DMS 273 treated with DMSO at 0.1 percent for 48 hours (cell line): Measurements from ENCODE around the gene TKT.

Experiments
- DNase-seq: peaks from one replicate; lab custom pipeline; 2025; lab: John Stamatoyannopoulos, UW

TKT gene

DNA sequence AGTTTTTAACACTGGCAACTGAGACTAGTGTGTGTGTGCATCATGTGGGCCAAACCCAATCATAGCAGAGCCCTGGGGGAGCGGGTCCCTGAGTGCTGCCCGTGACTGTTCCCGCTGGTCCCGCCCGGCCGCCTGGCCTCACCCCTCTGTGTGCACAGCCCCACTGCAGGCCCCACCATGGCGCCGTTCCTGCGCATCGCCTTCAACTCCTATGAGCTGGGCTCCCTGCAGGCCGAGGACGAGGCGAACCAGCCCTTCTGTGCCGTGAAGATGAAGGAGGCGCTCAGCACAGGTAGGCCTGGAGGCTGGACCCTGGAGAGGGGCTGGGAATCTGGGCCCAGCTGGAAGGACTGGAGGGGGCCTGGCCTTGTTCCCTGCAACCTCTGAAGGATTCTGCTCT lies 77.6 kb downstream of the TKT start:
- DNase-seq, result no peak

DNA sequence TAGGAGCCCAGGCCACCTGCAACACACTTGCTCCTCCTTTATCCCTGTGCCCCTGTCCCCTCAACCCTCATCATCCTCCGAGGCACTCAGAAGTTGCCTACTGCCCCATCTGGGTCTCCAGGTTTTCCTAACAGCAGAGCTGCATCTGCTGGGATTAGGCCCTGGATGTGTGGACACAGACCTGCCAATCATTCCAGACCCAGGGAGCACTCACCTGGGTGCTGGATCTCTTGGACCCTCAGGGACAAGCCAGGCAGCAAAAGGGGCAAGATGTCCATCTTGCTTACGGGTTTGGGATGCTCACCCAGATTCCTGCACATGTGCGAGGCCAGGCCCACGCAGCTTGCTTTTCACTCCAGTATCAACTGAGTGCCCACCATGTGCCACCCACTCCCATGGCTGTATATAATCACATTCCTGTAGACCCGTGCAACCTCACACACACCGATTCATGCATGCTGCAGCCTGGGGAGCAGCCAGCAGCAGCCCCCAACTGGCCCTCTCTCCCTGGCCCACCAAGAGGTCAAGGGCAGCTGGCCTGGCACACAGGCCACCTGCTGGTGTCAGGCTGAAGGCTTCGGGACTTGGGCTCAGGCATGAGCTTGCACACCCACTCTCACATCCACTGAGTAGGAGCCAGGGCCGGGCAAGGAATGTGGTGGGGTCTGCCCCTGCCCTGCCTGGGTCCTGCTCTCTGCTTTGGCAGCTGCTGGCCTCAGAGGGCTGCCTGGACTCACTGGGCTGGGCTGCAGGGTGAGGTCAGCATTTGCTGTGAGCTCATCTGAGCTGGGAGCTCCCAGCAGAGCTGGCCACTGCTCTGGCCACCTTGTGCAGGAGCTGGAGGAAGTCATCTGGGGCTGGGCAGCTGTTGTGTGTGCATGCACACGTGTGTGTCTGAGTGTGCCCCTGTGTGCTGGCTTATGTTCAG lies 79.9 kb downstream of the TKT start:
- DNase-seq, result no peak
